Activated naive CD4-positive, alpha-beta T cell treated with anti-CD3 and anti-CD28 coated beads, Interleukin-2, amount 50 U/mL, for 72 hours (primary cell): ENCODE results near the gene EMC9. TPM values are rescaled to one million over a fixed set of nuclear protein-coding genes. Genes with fewer than 3 reads are reported as not detected.

Source experiments
- ATAC-seq, 2 donors: fragments of 150-1000 bp; cut with Tn5 transposase; 2 replicates each; pipeline ENCODE4 v1.10.0; 2021; ENCODE audit warnings: mild to moderate bottlenecking in 2 of 2, moderate library complexity in 2 of 2
- DNase-seq, 2 donors: peaks; one replicate each; pipeline ENCODE4 v3.0.0; 2021 to 2022; ENCODE audit warnings: low spot score in 2 of 2
- H3K27ac Mint-ChIP-seq, 2 donors: one replicate each; pipeline ENCODE4 v1.8.0; 2022; ENCODE audit warnings: mild to moderate bottlenecking in 2 of 2, mixed read lengths in 2 of 2
- H3K36me3 Mint-ChIP-seq, 2 donors: one replicate each; pipeline ENCODE4 v1.8.0; 2022; ENCODE audit warnings: mixed read lengths in 2 of 2
- H3K9me3 Mint-ChIP-seq, 2 donors: one replicate each; pipeline ENCODE4 v1.8.0; 2022; ENCODE audit warnings: mixed read lengths in 2 of 2
- total RNA-seq, 2 donors: library from RNA; stranded (reverse); gene quantifications; one replicate each; pipeline ENCODE4 v1.2.3, GENCODE V29; 2022

Gene EMC9
- total RNA-seq, 2 donors from 2014 or later: 36.8 to 64.2 TPM

- no peaks in the 10 kb centered on the region for H3K9me3 Mint-ChIP-seq
- ATAC-seq (no peak), DNase-seq (no peak)
- H3K27ac Mint-ChIP-seq: peak overlapping the region; percentile 50 to 79
- H3K36me3 Mint-ChIP-seq: peaks cover 0 to 6% of the 10 kb centered on the region in 2 donors
Measured at GRCh38 chr14:24179294-24179960, 38.0 kb upstream of the EMC9 start.

GRCh38 chr14:24178399-24179178 is 37.2 kb upstream of the EMC9 start:
- no peak for ATAC-seq
- peak overlapping the region in 1 of 2 donors; percentile 48 for H3K27ac Mint-ChIP-seq

GRCh38 chr14:24177891-24178290 is 36.5 kb upstream of the EMC9 start:
- Mint-ChIP-seq H3K9me3 (no peaks in the 10 kb centered on the region), H3K27ac (peak overlapping the region in 1 of 2 donors; percentile 65), H3K36me3 (peaks cover 6 to 12% of the 10 kb centered on the region in 2 donors)
- DNase-seq (no peak), ATAC-seq (no peak)

More at GRCh38 chr14:24178399-24179178, 37.2 kb upstream of the EMC9 start:
- Mint-ChIP-seq H3K9me3 (no peaks in the 10 kb centered on the region), H3K36me3 (peaks cover 0 to 6% of the 10 kb centered on the region in 2 donors)
- DNase-seq: no peak

GRCh38 chr14:24177041-24177825 is 35.8 kb upstream of the EMC9 start:
- H3K36me3 Mint-ChIP-seq: peaks cover 6 to 13% of the 10 kb centered on the region in 2 donors
- DNase-seq: no peak
- H3K27ac Mint-ChIP-seq: peak overlapping the region; percentile 45 to 91
- no peaks in the 10 kb centered on the region for H3K9me3 Mint-ChIP-seq
- ATAC-seq: no peak

GRCh38 chr14:24176599-24176998 is 35.2 kb upstream of the EMC9 start:
- Mint-ChIP-seq H3K36me3 (peaks cover 7 to 13% of the 10 kb centered on the region in 2 donors), H3K27ac (peak overlapping the region in 1 of 2 donors; percentile 45), H3K9me3 (no peaks in the 10 kb centered on the region)
- ATAC-seq (no peak), DNase-seq (no peak)

- peaks cover 13 to 28% of the 10 kb centered on the region in 2 donors for H3K36me3 Mint-ChIP-seq
- no peak for DNase-seq
- ATAC-seq: no peak
- H3K27ac Mint-ChIP-seq: peak overlapping the region; percentile 73 to 85
- H3K9me3 Mint-ChIP-seq: no peaks in the 10 kb centered on the region
Measured at GRCh38 chr14:24172871-24173281, 31.5 kb upstream of the EMC9 start.

GRCh38 chr14:24172261-24172860 is 31.0 kb upstream of the EMC9 start:
- Mint-ChIP-seq H3K9me3 (no peaks in the 10 kb centered on the region), H3K27ac (peak overlapping the region; percentile 50 to 74), H3K36me3 (peaks cover 13 to 32% of the 10 kb centered on the region in 2 donors)
- ATAC-seq: no peak
- no peak for DNase-seq

- peak; percentile 60 to 73 for DNase-seq
- Mint-ChIP-seq H3K9me3 (no peaks in the 10 kb centered on the region), H3K27ac (peak within 1 kb of the TSS; percentile 74 to 95), H3K36me3 (peaks cover 13 to 37% of the 10 kb centered on the region in 2 donors)
- ATAC-seq: peak; percentile 74
Measured at GRCh38 chr14:24171422-24172260, 30.2 kb upstream of the EMC9 start, which contains the start of gene REC8. Gene REC8 (plus strand): TSS chr14:24172080. CDS start chr14:24172553, 473 bp downstream.

- no peaks in the 10 kb centered on the region for H3K9me3 Mint-ChIP-seq
- DNase-seq: no peak
- H3K27ac Mint-ChIP-seq: peak overlapping the region; percentile 72 to 95
- ATAC-seq: no peak
- H3K36me3 Mint-ChIP-seq: peaks cover 16 to 67% of the 10 kb centered on the region in 2 donors
Measured at GRCh38 chr14:24167469-24168114, 26.2 kb upstream of the EMC9 start.

- DNase-seq (no peak), ATAC-seq (no peak)
- H3K27ac Mint-ChIP-seq: peak overlapping the region; percentile 72 to 90
- no peaks in the 10 kb centered on the region for H3K9me3 Mint-ChIP-seq
- peaks cover 34 to 77% of the 10 kb centered on the region in 2 donors for H3K36me3 Mint-ChIP-seq
Measured at GRCh38 chr14:24165785-24166184, 24.4 kb upstream of the EMC9 start.

GRCh38 chr14:24164518-24164991 is 23.2 kb upstream of the EMC9 start:
- H3K27ac Mint-ChIP-seq: peak overlapping the region; percentile 100
- ATAC-seq (no peak), DNase-seq (no peak)
- peaks cover 38 to 81% of the 10 kb centered on the region in 2 donors for H3K36me3 Mint-ChIP-seq
- H3K9me3 Mint-ChIP-seq: no peaks in the 10 kb centered on the region

- peaks cover 33 to 71% of the 10 kb centered on the region in 2 donors for H3K36me3 Mint-ChIP-seq
- peak overlapping the region; percentile 100 for H3K27ac Mint-ChIP-seq
- DNase-seq (no peak), ATAC-seq (peak in 1 of 2 donors; percentile 23)
- H3K9me3 Mint-ChIP-seq: no peaks in the 10 kb centered on the region
Measured at GRCh38 chr14:24162093-24162492, 20.7 kb upstream of the EMC9 start.

GRCh38 chr14:24160850-24161804 is 19.7 kb upstream of the EMC9 start, which contains the start of gene IRF9:
Gene IRF9 (plus strand): TSS chr14:24161265. CDS start chr14:24162145, 880 bp downstream.
- H3K36me3 Mint-ChIP-seq: peaks cover 33 to 69% of the 10 kb centered on the region in 2 donors
- H3K9me3 Mint-ChIP-seq: no peaks in the 10 kb centered on the region
- H3K27ac Mint-ChIP-seq: peak within 1 kb of the TSS; percentile 100
- DNase-seq: peak; percentile 98 to 100
- ATAC-seq: peak; percentile 86 to 89

GRCh38 chr14:24160499-24160849 is 19.1 kb upstream of the EMC9 start:
- DNase-seq: no peak
- Mint-ChIP-seq H3K9me3 (no peaks in the 10 kb centered on the region), H3K27ac (peak overlapping the region; percentile 100), H3K36me3 (peaks cover 33 to 70% of the 10 kb centered on the region in 2 donors)
- ATAC-seq: no peak
